Hematopoietic multipotent progenitor cell treated with erythropoietin and hydrocortisone succinate and interleukin-3 and kit ligand, for 8 days (in vitro differentiated cells): Measurements from ENCODE around the gene CFAP99.
A peak's percentile ranks its signal among the peaks of the same experiment; 100 is the strongest.

ENCODE experiments used
- DNase-seq: peaks from one replicate; pipeline ENCODE4 v3.0.0-alpha.2; 2015

CFAP99 gene

GRCh38 chr4:2449511-2450392, 31.0 kb downstream of the CFAP99 start:
- DNase-seq: no peak

DNA sequence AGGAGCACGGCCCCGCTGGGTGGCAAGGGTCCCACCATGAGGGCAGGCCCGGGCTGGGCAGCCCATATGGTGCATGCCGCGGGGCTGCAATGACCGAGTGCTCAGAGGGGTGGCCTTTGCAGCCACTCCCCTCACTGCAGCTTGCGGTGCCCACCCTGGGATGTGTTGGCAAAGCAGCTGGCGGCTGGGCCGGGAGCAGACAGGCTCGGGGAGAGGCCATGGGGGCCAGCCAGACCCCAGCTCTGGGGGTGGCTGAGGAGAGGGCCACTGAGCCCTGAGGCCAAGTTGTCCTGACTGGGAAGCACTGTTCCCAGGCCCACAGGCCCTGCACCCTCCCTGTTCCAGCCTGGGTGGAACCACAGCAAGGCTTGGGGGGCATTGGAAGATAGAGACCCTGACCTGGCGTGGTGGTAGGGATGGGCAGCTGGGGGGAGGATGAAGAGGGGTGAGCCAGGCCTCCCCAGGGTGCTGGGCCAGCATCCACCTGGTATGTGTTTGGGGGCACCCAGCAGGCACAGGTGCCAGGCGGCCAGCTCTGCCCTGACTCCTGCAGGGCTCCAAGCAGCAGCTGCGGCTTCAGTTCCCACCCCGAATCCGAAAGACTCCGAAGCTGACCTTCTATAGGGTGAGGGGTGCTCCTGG, 31.8 kb downstream of the CFAP99 start:
- no peak for DNase-seq

DNA sequence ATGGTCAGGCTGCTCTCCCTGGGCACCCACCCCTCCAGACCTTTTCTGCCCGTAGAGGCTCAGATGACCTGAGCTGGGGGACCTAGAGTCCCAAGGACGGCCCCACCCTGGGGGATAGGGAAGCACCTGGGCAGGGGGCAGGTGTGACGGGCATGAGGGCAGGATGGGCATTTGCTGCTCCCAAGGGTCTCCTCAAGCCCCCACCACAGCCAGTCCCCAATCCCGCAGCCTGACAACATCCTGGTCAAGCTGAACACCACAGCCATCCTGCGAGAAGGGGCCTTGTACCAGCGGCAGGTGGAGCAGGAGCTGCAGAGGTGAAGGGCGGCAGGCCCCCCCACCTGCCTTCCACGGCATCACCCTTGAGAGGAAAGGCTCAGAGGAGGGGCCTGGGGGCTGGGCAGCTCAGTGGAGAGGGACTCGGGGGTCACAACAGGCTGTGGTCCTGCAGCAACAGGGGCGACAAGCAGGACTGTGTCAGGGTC, 32.3 kb downstream of the CFAP99 start:
- no peak for DNase-seq

DNA sequence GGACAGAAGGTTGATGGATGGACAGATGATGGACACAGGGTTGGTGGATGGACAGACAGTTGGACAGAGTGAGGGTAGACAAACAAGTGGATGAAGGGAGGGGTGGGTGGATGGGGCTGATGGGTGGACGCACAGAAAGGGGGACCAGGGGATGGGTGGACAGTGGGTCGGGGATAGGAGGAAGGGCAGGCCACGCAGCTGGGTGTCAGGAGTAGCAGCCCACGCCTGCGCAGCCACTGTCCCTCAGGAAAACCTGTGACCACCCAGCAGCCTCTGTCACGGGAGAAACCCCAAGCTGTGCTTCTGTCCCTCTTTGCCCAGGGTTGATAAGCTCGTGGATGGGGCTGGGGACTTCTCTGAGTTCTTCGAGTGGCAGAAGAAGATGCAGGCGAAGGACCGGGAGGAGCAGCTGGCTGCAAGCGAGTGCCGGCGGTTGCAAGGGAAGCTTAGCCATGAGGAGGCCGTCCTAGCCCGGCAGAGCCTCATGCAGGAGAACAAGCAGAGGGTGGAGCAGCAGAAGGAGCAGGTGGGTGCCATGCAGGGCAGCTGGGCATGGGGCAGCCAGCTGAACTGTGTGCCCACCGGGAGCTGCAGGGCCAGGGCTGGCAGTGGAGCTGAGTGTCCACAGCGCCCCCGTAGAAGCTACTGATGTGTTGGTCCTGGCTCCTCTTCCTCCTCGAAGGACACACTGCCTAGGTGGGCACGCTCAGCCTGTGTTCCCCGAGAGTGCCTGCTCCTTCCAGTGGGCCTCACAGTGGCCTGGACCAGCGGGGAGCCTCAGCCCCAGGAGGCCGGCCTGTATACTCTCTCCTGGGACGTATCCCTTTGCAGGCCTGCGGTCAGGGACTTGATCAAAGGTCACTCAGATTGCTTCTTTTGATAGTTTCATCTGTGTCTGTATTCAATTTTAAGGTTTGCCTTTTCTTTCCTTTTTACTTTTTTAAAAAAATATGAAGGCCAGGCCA, 33.3 kb downstream of the CFAP99 start:
- DNase-seq: no peak

DNA sequence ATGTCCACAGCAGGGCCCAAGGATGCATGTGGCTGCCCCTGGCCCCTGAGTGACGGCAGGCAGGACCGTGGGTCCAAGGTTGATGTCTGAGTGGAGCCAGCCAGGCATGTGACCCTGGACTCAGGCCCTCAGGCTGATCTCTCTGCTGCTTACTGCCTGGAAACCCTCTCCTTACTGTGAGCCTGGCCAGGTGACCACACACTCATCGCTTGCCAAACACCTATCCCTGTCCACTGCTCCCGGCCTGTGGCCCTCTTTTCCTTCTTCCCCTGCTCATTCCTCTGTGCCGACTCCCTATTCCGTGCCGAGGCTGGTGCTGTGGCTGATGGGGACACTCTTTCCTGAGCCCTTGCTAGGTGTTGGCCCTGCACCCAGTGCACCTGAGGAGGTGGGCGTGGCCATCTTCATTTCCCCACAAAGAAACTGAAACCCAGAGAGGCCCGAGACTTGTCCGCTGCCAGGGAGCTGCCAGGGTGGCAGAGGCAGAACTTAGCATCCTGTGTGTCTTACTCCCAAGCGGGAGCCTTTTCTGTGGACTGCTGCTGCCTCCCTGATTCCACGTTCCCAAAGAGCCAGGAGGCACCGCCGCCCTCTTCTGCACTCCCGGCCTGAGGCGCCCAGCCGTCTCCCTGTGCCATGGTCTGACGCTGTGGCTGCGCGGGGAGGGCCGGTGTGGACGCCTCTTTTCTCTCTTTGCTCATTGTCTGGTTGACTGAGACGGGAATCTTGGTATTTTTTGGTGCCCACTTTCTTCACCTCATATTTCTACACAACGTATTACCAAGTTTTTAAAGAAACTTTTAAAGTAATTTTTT, 38.9 kb downstream of the CFAP99 start:
- DNase-seq: no peak

DNA sequence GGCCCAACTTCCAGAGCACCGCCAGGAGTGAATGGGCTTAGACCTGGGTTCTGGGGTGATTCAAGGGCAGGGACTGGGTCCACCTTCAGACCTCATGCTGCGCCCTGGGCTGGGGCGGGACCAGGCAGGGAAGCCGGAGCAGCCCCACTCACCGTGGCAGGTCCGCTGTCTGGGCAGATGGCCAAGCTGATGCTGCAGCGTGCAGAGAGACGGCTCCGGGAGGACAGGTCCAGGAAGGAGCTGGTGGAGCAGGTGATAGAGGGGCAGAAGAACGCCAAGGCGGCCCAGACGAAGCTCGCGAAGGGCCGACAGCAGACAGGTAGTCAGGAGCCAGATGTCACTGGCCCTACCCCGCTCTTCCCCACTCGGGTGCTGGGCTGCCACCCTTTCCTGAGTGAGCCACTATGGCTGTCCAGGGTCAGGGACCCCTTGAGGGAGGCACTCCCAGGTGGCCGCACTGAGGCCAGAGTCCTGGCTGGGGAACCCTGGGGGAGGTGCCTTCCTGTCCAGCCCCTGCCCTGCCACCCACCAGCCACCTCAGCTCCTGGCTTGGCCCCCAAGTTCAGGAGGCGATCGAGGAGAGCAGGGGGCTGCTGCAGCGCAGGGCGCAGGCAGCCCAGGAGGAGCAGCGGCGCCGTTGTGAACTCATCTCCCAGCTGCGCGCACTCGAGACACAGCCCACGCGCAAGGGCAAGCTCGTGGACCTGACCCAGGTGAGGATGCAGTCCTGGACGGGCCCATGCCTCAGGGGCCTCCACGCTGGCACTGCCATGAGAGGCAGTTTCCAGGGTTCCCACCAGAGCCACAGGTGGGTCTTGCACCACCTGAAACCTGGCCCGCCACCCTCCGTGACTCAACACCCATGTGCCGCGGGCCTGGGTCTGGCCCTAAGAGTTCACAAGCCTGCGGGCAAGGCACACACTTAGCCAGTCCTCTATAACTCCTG, 40.1 kb downstream of the CFAP99 start:
- DNase-seq: no peak

DNA sequence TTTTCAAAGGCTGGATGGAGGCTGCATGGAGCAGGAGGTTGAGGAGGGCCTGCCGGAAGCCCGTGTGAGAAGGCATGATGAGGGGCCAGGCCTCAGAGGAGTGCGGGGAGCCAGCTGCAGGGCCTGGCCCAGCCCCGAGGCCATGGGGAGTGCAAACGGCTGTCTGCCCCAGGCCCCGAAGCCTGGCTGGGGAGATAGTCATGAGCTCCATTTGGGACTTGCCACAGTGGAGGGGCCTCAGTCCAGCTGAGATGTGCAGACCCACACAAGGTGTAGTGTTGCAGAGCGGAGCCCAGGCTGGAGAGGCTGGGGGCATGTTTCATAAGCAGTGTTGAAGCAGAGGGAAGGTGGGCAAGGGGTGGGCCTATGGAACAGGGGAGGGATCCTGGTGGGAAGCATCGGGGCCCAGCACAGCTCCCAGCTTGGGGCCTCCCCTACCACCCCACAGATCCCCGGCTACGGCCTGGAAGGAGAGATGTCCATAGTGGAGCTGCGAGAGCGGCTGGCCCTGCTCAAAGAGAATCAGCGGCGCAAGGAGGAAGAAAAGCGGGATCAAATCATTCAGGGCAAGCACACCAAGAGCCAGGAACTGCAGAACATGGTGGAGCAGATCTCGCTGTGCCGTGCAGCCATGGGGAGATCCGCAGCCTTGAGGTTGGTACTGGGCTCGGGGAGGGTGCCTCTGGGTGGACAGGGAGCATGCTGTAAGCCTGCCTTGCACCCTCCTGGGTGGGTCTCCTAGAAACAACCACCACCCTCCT, 41.0 kb downstream of the CFAP99 start:
- DNase-seq: no peak

DNA sequence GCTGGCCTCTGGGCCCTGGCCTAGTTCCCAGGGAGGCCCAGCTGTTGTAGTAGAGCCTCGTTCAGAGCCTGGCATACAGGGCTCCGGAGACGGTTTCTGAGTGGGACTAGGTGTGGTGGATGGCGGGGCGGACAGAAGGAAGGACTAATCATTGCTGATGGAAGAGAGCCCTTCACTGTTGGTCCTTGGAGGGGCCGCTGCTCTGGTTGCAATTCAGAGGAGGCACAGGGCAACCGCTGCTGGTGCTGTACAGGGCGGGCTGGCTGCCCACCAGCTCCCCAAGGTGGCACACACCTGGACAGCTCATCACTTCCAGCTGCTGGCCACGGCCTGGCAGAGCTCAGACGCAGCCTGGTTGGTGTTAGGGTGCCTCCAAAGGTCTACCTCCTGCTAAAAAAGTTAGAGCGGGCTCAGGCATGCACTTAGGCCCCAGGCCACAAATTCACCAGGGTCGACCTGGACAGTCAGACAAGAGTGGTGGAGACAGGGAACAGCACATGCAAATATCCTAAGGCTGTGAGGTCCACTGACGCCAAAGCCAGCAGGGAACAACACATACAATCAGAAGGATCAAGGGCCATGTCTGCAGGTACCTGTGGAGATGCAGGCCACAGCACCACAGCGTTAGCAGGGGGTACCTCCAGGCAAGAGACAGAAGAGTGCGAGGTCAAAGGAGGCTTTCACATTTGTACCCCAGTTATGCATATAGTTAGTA, 42.6 kb downstream of the CFAP99 start:
- no peak for DNase-seq

- peak; percentile 57 for DNase-seq
These were observed 43.6 kb downstream of the CFAP99 start for GRCh38 chr4:2462218-2462991.

DNA sequence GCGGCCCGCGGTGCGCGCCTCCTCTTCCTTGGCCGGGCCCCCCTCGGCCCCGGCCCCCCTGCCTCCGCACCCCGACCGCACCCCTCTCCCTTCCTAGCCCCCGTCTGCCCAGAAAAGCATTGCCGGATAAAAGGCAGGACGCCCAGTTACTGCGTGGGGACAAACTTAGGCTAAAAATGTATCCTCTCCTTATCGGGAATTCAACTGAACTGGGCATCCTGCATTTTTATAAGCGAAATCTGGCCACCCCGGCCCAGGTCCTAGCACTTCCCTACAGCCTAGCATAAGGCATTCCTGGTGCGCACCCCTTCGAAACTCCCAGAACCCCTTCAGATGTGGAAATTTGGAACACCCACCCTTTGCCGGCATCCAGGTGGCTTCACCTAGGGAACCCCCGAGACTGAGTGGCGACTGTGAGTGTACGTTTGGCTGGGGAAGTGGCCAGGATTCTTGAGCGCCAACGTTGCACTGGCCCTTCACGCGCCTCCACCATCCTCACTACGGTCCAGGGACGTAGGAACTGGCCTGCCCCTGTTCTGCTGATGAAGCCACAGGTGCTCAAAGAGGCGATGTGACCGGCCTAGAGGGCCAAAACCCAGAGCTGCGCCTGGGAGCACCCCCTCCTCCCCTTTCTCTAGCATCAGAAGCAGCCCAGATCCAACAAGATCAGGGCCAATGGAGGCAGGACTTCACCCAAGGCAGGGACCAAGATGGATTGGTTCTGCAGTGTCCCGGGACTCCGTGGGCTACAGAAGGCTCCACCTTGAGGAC, 44.4 kb downstream of the CFAP99 start:
- DNase-seq: no peak

DNA sequence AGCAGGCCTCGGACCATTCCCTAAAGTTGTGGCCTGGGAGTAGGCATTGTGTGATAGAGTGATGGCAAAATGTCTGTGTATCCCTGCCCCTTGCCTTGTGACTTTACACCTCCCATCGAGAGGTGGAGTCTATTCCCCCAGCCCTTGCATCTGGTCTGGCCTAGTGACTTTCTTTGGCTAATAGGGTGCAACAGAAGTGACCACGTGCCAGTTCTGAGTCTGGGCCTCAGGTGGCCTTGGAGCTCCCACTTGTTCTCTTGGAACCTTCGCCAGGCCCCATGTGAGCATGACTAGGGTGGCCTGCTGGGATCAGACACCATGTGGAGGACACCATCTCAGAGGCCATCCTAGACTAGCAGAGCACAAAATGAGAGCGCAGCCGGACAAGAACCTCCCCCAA, 46.3 kb downstream of the CFAP99 start:
- peak; percentile 35 for DNase-seq

- DNase-seq: peak; percentile 51
These were observed 46.8 kb downstream of the CFAP99 start for GRCh38 chr4:2465544-2465943.

DNA sequence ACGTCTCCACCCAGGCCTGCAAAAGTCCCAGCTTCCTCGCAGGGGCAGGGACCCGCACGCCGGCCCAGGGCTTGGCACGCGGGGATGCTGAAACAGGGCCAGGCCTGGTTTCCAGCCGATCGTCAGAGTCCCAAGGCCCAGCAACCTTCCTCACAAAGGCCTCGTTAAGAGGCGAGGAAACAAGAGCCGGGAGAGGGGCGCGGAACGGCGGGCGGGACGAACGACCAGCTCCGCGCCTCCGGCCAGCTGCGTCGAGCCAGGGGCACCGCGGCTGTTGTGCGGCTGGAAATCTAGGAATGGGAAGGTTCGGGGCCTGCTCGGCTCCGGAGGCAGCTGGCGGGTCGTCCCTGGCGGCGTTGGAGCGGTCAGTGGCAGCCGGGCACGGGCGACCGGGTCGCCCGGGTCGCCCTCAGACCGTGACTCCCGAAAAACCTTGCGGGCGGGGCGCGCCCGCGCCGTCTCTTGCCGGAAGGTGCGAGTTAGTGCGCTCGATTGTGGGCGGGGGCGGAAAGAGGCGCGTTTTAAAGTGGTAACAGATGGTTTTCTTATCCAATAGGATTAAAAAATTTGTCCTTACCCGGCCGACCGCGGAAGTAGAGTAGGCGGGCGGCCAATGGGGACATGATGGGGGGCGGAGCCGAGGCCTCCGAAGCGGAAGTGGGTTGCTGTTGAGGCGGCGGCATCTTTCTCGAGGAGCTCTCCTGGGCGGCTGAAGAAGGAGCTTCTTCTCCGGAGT, 49.9 kb downstream of the CFAP99 start, which contains the start of gene RNF4:
TSS of gene RNF4 (plus strand) at position 651 of the 736 bp plus-strand sequence. CDS start 21,388 bp downstream, outside the sequence.
- peak; percentile 97 for DNase-seq

DNA sequence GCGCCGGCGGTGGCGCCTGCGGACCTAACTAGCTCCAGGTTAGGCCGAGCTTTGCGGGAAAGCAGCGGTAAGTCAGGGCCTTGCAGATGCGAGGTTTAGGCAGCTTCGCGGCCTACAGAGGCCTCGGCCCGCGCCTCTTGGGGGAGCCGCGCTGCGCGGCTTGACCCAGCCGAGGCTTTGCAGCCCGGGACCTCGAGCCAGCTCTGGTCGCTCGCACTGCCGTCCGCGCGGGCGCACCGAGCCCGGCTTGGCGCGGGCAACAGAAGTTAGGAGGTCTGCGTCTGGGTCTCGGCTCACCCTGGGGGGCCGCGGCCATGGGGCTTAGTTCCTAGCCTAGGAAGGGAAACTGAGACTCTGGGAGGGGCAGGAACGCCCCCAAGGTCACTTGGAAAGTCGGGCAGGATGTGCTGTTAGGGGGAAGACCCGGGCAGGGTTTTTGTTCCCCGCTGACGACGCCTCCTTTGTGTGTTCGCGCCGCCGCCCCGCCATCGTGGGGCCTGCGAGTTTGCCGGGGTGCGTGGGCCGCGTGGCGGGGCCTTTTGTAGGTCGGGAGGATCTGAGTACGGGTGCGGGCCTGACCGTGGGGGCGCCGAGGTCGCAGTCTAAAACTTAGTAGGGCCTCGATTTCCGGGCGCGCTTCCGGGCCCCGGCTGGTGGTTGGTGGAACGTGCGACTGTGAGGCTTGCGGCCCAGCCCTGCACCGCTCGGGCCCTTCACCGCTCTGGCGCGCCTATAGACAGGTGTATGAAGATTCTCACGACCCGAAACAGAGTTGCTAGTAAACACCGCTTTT, 50.6 kb downstream of the CFAP99 start:
- DNase-seq: peak; percentile 64

GRCh38 chr4:2470791-2471190, 52.0 kb downstream of the CFAP99 start:
- DNase-seq: no peak

DNA sequence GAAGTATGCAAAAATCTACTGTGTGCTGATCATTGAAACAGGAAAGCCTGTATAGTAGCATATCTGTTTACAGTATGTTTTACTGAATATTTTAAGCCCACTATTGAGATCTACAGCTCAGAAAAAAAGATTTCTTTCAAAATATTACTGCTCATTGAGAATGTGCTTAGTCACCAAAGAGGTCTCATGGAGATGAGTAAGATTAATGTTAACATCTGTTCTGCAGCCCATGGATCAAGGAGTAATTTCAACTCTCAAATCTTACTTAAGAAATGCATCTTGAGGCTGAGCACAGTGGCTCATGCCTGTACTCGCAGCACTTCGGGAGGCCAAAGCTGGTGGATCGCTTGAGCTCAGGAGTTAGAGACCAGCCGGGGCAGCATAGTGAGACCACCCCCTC, 53.4 kb downstream of the CFAP99 start:
- DNase-seq: no peak
